IMR-90 (cell line): ENCODE results near the gene AGT.

Source experiments
- BHLHE40 ChIP-seq: fragments of 150-350 bp; IDR thresholded peaks from 2 replicates; pipeline ENCODE4 v1.6.1; 2016; ENCODE audit warnings: mild to moderate bottlenecking, low read depth, low read length
- CHD1 ChIP-seq: IDR thresholded peaks from 2 replicates; pipeline ENCODE4 v1.6.1; 2012; ENCODE audit warnings: low read depth, low read length, improper control_type of control experiment
- CTCF ChIP-seq: conservative IDR thresholded peaks from 2 replicates; pipeline ENCODE4 v1.5.1; 2012; ENCODE audit warnings: mild to moderate bottlenecking, low read depth, low read length, improper control_type of control experiment
- FOS ChIP-seq: fragments of 150-350 bp; IDR thresholded peaks from 2 replicates; pipeline ENCODE4 v1.6.1; 2016; ENCODE audit warnings: low read depth, low read length
- MXI1 ChIP-seq: IDR thresholded peaks from 2 replicates; pipeline ENCODE4 v1.6.1; 2012; ENCODE audit warnings: low read depth, mild to moderate bottlenecking, low read length, moderate library complexity, borderline replicate concordance
- POLR2A ChIP-seq: IDR thresholded peaks from 2 replicates; pipeline ENCODE4 v1.6.1; 2012; ENCODE audit warnings: mild to moderate bottlenecking, low read depth, low read length
- RAD21 ChIP-seq: IDR thresholded peaks from 2 replicates; pipeline ENCODE4 v1.6.1; 2012; ENCODE audit warnings: low read length, improper control_type of control experiment
- RCOR1 ChIP-seq: IDR thresholded peaks from 2 replicates; pipeline ENCODE4 v1.6.1; 2012; ENCODE audit warnings: mild to moderate bottlenecking, low read length, improper control_type of control experiment; ENCODE audit not compliant: insufficient replicate concordance
- RFX5 ChIP-seq: IDR thresholded peaks from 2 replicates; pipeline ENCODE4 v1.8.0; 2012; ENCODE audit warnings: low read depth, mild to moderate bottlenecking, low read length, moderate library complexity
- SMC3 ChIP-seq: fragments of 150-350 bp; IDR thresholded peaks from 2 replicates; pipeline ENCODE4 v1.6.1; 2016; ENCODE audit warnings: low read depth, mild to moderate bottlenecking, antibody characterized with exemption, low read length, moderate library complexity
- USF2 ChIP-seq: fragments of 150-350 bp; IDR thresholded peaks from 2 replicates; pipeline ENCODE4 v1.6.1; 2017; ENCODE audit warnings: mild to moderate bottlenecking, antibody characterized with exemption, low read length, low read depth

- TF ChIP-seq CTCF: no peak
- TF ChIP-seq POLR2A: no peak
- TF ChIP-seq RCOR1: no peak
- no peak for TF ChIP-seq RAD21
- no peak for TF ChIP-seq USF2
- TF ChIP-seq BHLHE40: no peak
- no peak for TF ChIP-seq MXI1
- TF ChIP-seq FOS: no peak
- no peak for TF ChIP-seq RFX5
- TF ChIP-seq SMC3: no peak
- TF ChIP-seq CHD1: no peak
These were observed 44.2 kb upstream of the AGT start for GRCh38 chr1:230757856-230758708.
